Transverse colon (tissue), 4 donors: ENCODE results near the gene CLSTN1.

ENCODE experiments used
- EP300 ChIP-seq: sonication (generic); formaldehyde crosslinking; IDR thresholded peaks from one replicate; pipeline ENCODE4 v1.6.1; 2017; ENCODE audit warnings: antibody characterized with exemption, low read depth
- POLR2A ChIP-seq: fragments of 450-650 bp; IDR thresholded peaks from one replicate; pipeline ENCODE4 v1.6.1; 2016; ENCODE audit warnings: antibody characterized with exemption, mild to moderate bottlenecking, moderate library complexity
- POLR2AphosphoS5 ChIP-seq, 3 donors: sonication (generic); formaldehyde crosslinking; IDR thresholded peaks; one replicate each; pipeline ENCODE4 v1.6.1; 2016; ENCODE audit warnings: antibody characterized with exemption in 3 of 3
- TF ChIP-seq, protein P1 (sequence below), 5 experiments: fragments of 200-600 bp in 3 of 5; fragments of 450-650 bp in 2 of 5; sonication (generic) in 3 of 5; IDR thresholded peaks; 1 replicate in 2 of 5; 2 replicates in 3 of 5; pipeline ENCODE4 v1.5.1; 2016 to 2017; ENCODE audit warnings: antibody characterized with exemption in 5 of 5, inconsistent platforms in 3 of 5, mild to moderate bottlenecking in 2 of 5, moderate library complexity in 1 of 5

GRCh38 chr1:9826087-9826486 is 2.3 kb upstream of the CLSTN1 start:
- no peak for TF ChIP-seq POLR2A
- TF ChIP-seq, protein P1, sequence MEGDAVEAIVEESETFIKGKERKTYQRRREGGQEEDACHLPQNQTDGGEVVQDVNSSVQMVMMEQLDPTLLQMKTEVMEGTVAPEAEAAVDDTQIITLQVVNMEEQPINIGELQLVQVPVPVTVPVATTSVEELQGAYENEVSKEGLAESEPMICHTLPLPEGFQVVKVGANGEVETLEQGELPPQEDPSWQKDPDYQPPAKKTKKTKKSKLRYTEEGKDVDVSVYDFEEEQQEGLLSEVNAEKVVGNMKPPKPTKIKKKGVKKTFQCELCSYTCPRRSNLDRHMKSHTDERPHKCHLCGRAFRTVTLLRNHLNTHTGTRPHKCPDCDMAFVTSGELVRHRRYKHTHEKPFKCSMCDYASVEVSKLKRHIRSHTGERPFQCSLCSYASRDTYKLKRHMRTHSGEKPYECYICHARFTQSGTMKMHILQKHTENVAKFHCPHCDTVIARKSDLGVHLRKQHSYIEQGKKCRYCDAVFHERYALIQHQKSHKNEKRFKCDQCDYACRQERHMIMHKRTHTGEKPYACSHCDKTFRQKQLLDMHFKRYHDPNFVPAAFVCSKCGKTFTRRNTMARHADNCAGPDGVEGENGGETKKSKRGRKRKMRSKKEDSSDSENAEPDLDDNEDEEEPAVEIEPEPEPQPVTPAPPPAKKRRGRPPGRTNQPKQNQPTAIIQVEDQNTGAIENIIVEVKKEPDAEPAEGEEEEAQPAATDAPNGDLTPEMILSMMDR (IDR thresholded peaks at IDR 0.05) = no peak
- no peak for TF ChIP-seq POLR2AphosphoS5 (IDR thresholded peaks at IDR 0.05)
- TF ChIP-seq EP300 = no peak
